ENCODE results near the gene XKR8. TPM values are rescaled to one million over a fixed set of nuclear protein-coding genes. Genes with fewer than 3 reads are reported as not detected.

XKR8 gene, protein sequence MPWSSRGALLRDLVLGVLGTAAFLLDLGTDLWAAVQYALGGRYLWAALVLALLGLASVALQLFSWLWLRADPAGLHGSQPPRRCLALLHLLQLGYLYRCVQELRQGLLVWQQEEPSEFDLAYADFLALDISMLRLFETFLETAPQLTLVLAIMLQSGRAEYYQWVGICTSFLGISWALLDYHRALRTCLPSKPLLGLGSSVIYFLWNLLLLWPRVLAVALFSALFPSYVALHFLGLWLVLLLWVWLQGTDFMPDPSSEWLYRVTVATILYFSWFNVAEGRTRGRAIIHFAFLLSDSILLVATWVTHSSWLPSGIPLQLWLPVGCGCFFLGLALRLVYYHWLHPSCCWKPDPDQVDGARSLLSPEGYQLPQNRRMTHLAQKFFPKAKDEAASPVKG
- total RNA-seq (2022; extraction: Qiagen RNA extraction; ENCODE audit: low read depth) = 3.8 to 6.7 TPM (median 6.3 TPM) in 5 replicates

DNA sequence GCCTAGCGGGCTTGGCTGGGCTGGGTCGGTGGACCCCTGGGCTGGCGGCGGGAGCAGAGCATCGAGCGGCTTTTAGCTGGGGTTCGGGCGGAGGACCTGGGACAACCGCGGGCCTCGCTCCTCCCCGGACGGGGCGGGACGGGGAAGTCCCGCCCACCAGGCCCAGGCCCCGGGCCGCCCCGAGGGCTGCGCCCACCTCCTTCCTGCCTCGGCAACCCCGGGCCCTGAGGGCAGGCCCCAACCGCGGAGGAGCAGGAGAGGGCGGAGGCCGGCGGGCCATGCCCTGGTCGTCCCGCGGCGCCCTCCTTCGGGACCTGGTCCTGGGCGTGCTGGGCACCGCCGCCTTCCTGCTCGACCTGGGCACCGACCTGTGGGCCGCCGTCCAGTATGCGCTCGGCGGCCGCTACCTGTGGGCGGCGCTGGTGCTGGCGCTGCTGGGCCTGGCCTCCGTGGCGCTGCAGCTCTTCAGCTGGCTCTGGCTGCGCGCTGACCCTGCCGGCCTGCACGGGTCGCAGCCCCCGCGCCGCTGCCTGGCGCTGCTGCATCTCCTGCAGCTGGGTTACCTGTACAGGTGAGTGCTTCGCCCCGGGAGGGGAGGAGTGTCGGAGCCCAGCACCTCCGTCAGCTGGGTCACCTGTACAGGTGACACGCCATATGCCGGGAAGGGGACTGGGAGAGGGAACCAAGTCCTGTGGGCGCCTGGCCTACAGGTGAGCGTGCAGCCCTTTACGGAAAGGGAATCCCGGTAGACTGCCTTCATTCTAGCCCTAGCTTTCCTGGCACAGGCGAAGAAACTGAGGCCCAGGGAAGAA is at the start of gene XKR8:
TSS of gene XKR8 (plus strand) at position 182 of the 812 bp plus-strand sequence. CDS start at position 279, 97 bp downstream.

DNA sequence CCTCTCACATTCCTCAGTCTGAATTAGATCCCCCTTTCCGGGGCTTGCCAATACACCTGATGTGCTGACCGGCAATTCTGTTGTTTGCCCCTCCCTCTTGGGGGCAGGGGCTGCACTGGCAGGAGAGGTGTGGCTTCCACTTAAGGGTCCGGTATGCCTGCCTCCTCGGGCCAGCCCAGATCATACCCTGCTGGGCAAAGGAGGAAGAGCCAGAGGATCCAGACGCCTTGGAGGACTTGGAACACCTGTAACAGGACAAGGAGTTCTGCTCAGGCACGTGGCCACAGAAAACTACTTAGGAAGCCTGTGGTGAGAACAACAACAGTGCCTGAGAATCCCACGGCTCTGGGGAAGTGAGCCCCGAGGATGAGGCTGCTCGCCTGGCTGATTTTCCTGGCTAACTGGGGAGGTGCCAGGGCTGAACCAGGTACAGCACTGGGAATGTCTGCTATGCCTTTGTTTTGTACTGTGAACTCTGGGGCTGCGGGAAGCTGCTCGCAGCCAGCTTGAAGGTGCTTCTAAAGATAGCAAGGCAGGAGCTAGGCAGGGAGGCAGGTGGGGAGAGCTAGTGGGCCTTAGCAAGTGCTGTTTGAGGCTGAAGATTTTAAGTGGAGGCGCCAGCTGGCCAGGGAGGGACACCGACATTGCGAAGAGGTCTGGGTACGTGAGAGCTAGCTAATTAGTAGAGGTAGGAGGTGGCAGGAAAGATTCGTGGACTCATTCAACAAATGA is 24.8 kb upstream of the XKR8 start, which contains the start of gene SMPDL3B:
TSS of gene SMPDL3B (plus strand) at position 183 of the 732 bp plus-strand sequence. CDS start at position 367, 184 bp downstream.

Other genes starting within 250 kb of the XKR8 start
- 4.8 to 6.1 TPM (median 5.5 TPM) in 5 replicates for gene FAM76A, start 234.0 kb upstream of the XKR8 start, total RNA-seq (2022; extraction: Qiagen RNA extraction; ENCODE audit: low read depth)
- 6.8 to 9.9 TPM (median 8.8 TPM) in 5 replicates for gene STX12, start 186.8 kb upstream of the XKR8 start, total RNA-seq (2022; extraction: Qiagen RNA extraction; ENCODE audit: low read depth)
- 36.7 to 44.4 TPM (median 41.1 TPM) in 5 replicates for gene PPP1R8, start 129.2 kb upstream of the XKR8 start, total RNA-seq (2022; extraction: Qiagen RNA extraction; ENCODE audit: low read depth)
- 0.51 to 1.8 TPM (median 0.94 TPM) in 5 replicates for gene THEMIS2, start 87.4 kb upstream of the XKR8 start, total RNA-seq (2022; extraction: Qiagen RNA extraction; ENCODE audit: low read depth)
- 36.5 to 43.2 TPM (median 38.9 TPM) in 5 replicates for gene RPA2, start 45.4 kb upstream of the XKR8 start, total RNA-seq (2022; extraction: Qiagen RNA extraction; ENCODE audit: low read depth)
- gene SMPDL3B, start 25.0 kb upstream of the XKR8 start, total RNA-seq (2022; extraction: Qiagen RNA extraction; ENCODE audit: low read depth) = 0.71 to 1.2 TPM (median 0.99 TPM) in 5 replicates
- gene EYA3, start 128.6 kb downstream of the XKR8 start, total RNA-seq (2022; extraction: Qiagen RNA extraction; ENCODE audit: low read depth) = 5.9 to 7.1 TPM (median 6.6 TPM) in 5 replicates
- gene PTAFR, start 216.7 kb downstream of the XKR8 start, total RNA-seq (2022; extraction: Qiagen RNA extraction; ENCODE audit: low read depth) = 0.25 to 0.57 TPM (median 0.33 TPM) in 5 replicates